Immature natural killer cell (primary cell): ENCODE results near the gene SSX4B. TPM values are rescaled to one million over a fixed set of nuclear protein-coding genes. Genes with fewer than 3 reads are reported as not detected.
A peak's percentile ranks its signal among the peaks of the same experiment; 100 is the strongest.
"Not testable (repeated sequence)": the region's sequence is repeated elsewhere in the genome, so short reads cannot be mapped to it uniquely, and the experiment has no call there.

Experiments used
- DNase-seq, 3 donors: peaks; one replicate each; pipeline ENCODE4 v3.0.0; 2022; ENCODE audit warnings: mixed read lengths in 1 of 3
- H3K27ac Mint-ChIP-seq, 6 donors: one replicate each; pipeline ENCODE4 v1.8.0; 2020; ENCODE audit warnings: mixed read lengths in 6 of 6, mild to moderate bottlenecking in 5 of 6, inconsistent platforms in 4 of 6, moderate library complexity in 3 of 6
- H3K27me3 Mint-ChIP-seq, 3 donors: one replicate each; pipeline ENCODE4 v1.8.0; 2020 to 2021; ENCODE audit warnings: low read depth in 3 of 3, mild to moderate bottlenecking in 3 of 3, mixed read lengths in 3 of 3, moderate library complexity in 3 of 3, inconsistent platforms in 1 of 3
- H3K36me3 Mint-ChIP-seq, 3 donors: one replicate each; pipeline ENCODE4 v1.8.0; 2020; ENCODE audit warnings: mixed read lengths in 3 of 3, inconsistent platforms in 2 of 3, mild to moderate bottlenecking in 2 of 3
- H3K4me1 Mint-ChIP-seq, 2 donors: one replicate each; pipeline ENCODE4 v1.8.0; 2020; ENCODE audit warnings: inconsistent platforms in 2 of 2, mild to moderate bottlenecking in 2 of 2, mixed read lengths in 2 of 2, moderate library complexity in 1 of 2
- H3K4me3 Mint-ChIP-seq, 5 donors: one replicate each; pipeline ENCODE4 v1.8.0; 2020; ENCODE audit warnings: mild to moderate bottlenecking in 5 of 5, mixed read lengths in 5 of 5, inconsistent platforms in 3 of 5, moderate library complexity in 3 of 5
- H3K9me3 Mint-ChIP-seq, 6 donors: one replicate each; pipeline ENCODE4 v1.8.0; 2020; ENCODE audit warnings: mild to moderate bottlenecking in 6 of 6, mixed read lengths in 6 of 6, inconsistent platforms in 4 of 6, moderate library complexity in 3 of 6
- polyA plus RNA-seq, 3 donors: library from polyadenylated mRNA; unstranded; fragments of 300-500 nt; fragmentation: Illumina TruSeq; gene quantifications; one replicate each; pipeline ENCODE4 v1.2.3, GENCODE V29; 2021

Gene SSX4B, protein sequence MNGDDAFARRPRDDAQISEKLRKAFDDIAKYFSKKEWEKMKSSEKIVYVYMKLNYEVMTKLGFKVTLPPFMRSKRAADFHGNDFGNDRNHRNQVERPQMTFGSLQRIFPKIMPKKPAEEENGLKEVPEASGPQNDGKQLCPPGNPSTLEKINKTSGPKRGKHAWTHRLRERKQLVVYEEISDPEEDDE
- polyA plus RNA-seq, result not detected

DNA sequence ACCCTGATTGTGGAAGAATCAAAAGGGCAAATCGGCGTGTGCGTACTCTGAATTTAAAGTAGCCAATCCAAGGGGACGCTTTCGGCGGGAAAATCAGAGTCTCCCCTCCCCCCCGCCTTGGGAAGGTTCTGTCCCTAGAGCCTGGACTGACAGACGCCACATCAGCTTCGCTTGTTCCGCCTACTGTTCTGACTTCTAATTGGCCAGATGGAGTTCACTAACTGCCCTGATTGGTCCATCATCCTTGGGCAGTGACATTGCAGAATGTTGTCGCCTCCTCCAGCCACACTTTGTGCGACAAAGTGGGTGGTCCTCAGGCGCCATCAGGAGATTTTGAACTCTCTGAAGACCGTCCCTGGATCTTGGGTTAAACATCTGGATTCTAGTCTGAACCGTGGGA, at the start of gene SSX4B:
Gene SSX4B (minus strand): TSS at position 101 of the 400 bp plus-strand sequence. CDS start 588 bp downstream, outside the sequence.
- H3K27me3 Mint-ChIP-seq, H3K27ac Mint-ChIP-seq, DNase-seq, H3K9me3 Mint-ChIP-seq, H3K4me3 Mint-ChIP-seq, H3K4me1 Mint-ChIP-seq, H3K36me3 Mint-ChIP-seq: not testable (repeated sequence)

DNA sequence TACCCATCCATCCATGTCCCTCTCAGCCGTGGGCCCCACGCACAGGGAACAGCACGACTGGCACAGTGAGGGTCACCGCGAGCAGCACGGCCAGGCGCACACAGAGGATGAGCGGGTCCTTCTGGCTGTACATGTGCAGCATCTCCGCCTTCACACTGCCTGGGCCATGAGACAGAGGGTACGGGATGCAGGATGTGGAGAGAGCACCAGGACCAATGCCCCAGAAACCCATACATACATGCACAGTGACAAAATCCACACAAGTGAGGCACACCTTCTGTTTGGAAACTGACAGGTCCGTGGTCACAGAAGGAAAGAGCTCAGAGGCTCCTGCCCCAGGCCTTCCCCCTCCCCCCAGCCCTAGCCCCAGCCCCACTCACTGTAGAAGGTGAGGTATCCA, 48.8 kb upstream of the SSX4B start:
- no peak overlapping the region for H3K4me3 Mint-ChIP-seq
- H3K9me3 Mint-ChIP-seq, result no peaks in the 10 kb centered on the region
- peaks cover 0 to 5% of the 10 kb centered on the region in 2 donors for H3K4me1 Mint-ChIP-seq
- DNase-seq, result no peak
- peaks cover 1 to 3% (median 2%) of the 10 kb centered on the region in 3 donors for H3K27me3 Mint-ChIP-seq
- no peak overlapping the region for H3K27ac Mint-ChIP-seq
- peaks cover 5 to 18% (median 13%) of the 10 kb centered on the region in 3 donors for H3K36me3 Mint-ChIP-seq

DNA sequence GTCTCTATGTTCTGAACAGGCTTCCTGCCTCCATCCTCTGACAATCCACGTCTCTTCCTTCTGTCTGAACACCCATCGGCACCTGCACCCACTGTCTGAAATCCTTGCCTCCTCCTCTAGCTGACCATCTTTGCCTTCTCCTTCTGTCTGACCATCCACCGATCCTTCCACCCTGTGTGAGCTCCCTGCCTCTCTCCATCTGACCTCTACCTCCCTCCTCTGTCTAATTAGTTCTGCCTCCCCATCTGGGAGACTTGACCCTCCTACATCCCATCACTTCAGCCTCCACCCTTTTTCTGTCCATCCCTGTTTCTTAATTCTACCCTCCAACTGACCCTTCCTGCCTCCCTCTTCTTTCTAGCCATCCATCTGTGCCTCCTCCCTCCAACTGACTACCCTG, 48.3 kb upstream of the SSX4B start:
- H3K27ac Mint-ChIP-seq, result no peak overlapping the region
- peaks cover 0 to 3% (median 1%) of the 10 kb centered on the region in 3 donors for H3K27me3 Mint-ChIP-seq
- peaks cover 0 to 13% (median 12%) of the 10 kb centered on the region in 3 donors for H3K36me3 Mint-ChIP-seq
- DNase-seq, result no peak
- H3K4me1 Mint-ChIP-seq, result peaks cover 0 to 2% of the 10 kb centered on the region in 2 donors
- no peaks in the 10 kb centered on the region for H3K9me3 Mint-ChIP-seq
- H3K4me3 Mint-ChIP-seq, result no peak overlapping the region

GRCh38 chrX:48459483-48459882, 47.7 kb upstream of the SSX4B start:
- H3K4me3 Mint-ChIP-seq, result no peak overlapping the region
- peaks cover 0 to 2% of the 10 kb centered on the region in 2 donors for H3K4me1 Mint-ChIP-seq
- H3K9me3 Mint-ChIP-seq, result no peaks in the 10 kb centered on the region
- H3K27ac Mint-ChIP-seq, result no peak overlapping the region
- H3K27me3 Mint-ChIP-seq, result peaks cover 1 to 3% (median 3%) of the 10 kb centered on the region in 3 donors
- H3K36me3 Mint-ChIP-seq, result peaks cover 0 to 13% (median 11%) of the 10 kb centered on the region in 3 donors
- no peak for DNase-seq

GRCh38 chrX:48458711-48459110, 47.0 kb upstream of the SSX4B start:
- Mint-ChIP-seq H3K27ac (no peak overlapping the region), H3K27me3 (peaks cover 1 to 3% (median 2%) of the 10 kb centered on the region in 3 donors), H3K4me1 (no peaks in the 10 kb centered on the region), H3K36me3 (peaks cover 0 to 9% (median 6%) of the 10 kb centered on the region in 3 donors), H3K9me3 (no peaks in the 10 kb centered on the region), H3K4me3 (no peak overlapping the region)
- DNase-seq, result no peak

GRCh38 chrX:48456628-48457331, 45.0 kb upstream of the SSX4B start:
- DNase-seq, result no peak
- Mint-ChIP-seq H3K27ac (no peak overlapping the region), H3K9me3 (no peaks in the 10 kb centered on the region), H3K27me3 (peaks cover 1 to 3% (median 3%) of the 10 kb centered on the region in 3 donors), H3K4me3 (no peak overlapping the region), H3K36me3 (peaks cover 0 to 9% (median 6%) of the 10 kb centered on the region in 3 donors), H3K4me1 (no peaks in the 10 kb centered on the region)

DNA sequence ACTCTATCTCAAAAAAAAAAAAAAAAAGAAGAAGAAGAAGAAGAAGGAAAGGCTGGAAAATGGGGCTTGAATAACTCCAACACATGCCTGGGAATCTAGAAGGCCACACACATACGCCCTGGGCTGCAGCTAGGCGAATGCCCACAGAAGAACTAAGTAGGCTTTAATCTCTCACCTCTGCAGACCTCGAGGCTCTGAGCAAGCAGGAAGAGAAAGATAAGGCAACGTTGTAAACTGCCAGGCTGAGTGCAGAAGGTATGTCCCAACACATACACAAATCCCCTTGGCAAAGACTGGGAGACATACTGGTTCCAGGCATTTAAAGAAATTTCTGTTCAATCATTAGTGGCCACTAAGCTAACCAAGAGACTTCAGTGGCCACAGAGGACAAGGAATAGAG, 39.9 kb upstream of the SSX4B start:
- Mint-ChIP-seq H3K4me3 (no peak overlapping the region), H3K4me1 (no peaks in the 10 kb centered on the region), H3K36me3 (no peaks in the 10 kb centered on the region), H3K9me3 (no peaks in the 10 kb centered on the region), H3K27me3 (peaks cover 0 to 5% (median 1%) of the 10 kb centered on the region in 3 donors), H3K27ac (no peak overlapping the region)
- DNase-seq, result no peak

DNA sequence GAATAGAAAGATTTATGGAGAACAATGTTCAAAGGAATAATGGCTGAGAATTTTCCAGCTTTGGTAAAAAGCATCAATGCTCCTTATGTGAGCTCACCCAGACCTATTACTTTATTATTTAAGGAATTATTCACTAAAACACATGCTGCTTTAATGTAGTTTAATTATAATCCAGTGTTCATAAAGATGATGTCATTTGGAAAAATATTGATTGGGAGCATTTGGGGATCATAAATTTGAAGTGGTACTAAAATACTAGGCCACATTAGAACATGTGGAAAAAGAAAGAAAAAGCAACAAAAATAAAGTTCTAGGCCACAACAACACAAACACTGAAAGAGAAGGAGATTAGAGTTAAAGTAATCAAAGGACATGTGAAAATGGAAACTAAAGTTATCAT, 38.3 kb upstream of the SSX4B start:
- Mint-ChIP-seq H3K27me3 (peaks cover 1 to 5% (median 2%) of the 10 kb centered on the region in 3 donors), H3K4me3 (no peak overlapping the region), H3K9me3 (no peaks in the 10 kb centered on the region), H3K36me3 (no peaks in the 10 kb centered on the region), H3K4me1 (no peaks in the 10 kb centered on the region), H3K27ac (no peak overlapping the region)
- no peak for DNase-seq

- not testable (repeated sequence) for H3K27me3 Mint-ChIP-seq, H3K27ac Mint-ChIP-seq, H3K36me3 Mint-ChIP-seq, H3K4me1 Mint-ChIP-seq, DNase-seq, H3K9me3 Mint-ChIP-seq, H3K4me3 Mint-ChIP-seq
Measured at GRCh38 chrX:48447201-48447600, 35.4 kb upstream of the SSX4B start.

GRCh38 chrX:48433713-48434112, 22.0 kb upstream of the SSX4B start:
- H3K4me1 Mint-ChIP-seq, H3K27ac Mint-ChIP-seq, DNase-seq, H3K27me3 Mint-ChIP-seq, H3K9me3 Mint-ChIP-seq, H3K36me3 Mint-ChIP-seq: not testable (repeated sequence)
- peak overlapping the region in 1 of 5 donors; percentile 32 for H3K4me3 Mint-ChIP-seq

- DNase-seq, H3K27ac Mint-ChIP-seq, H3K27me3 Mint-ChIP-seq, H3K4me1 Mint-ChIP-seq, H3K36me3 Mint-ChIP-seq, H3K9me3 Mint-ChIP-seq, H3K4me3 Mint-ChIP-seq: not testable (repeated sequence)
Measured at GRCh38 chrX:48430166-48430565, 18.4 kb upstream of the SSX4B start.

DNA sequence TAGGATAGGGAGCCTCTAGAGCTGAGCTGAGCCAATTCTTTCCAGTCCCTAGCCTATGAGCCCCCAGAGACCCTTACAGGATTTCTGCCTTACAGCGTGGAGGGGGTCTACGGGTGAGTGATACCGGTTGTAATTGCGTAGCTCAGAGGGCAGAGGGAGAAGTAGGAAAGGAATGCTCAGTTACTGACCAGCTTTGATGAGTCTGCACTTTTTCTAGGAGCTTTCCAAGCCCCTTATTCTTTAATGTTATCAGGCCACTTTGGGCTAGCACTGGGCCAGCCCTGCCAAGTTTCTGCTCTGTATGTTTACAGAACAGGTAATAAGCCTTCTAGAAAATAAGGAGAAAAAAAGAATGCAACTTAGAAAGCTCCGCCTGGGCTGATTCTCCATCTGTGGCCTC, 17.8 kb upstream of the SSX4B start:
- not testable (repeated sequence) for H3K27me3 Mint-ChIP-seq, H3K9me3 Mint-ChIP-seq, H3K4me3 Mint-ChIP-seq, H3K4me1 Mint-ChIP-seq, DNase-seq, H3K36me3 Mint-ChIP-seq, H3K27ac Mint-ChIP-seq

GRCh38 chrX:48427027-48427716, 15.4 kb upstream of the SSX4B start:
- H3K4me1 Mint-ChIP-seq, H3K27ac Mint-ChIP-seq, H3K27me3 Mint-ChIP-seq, H3K9me3 Mint-ChIP-seq, H3K36me3 Mint-ChIP-seq, DNase-seq, H3K4me3 Mint-ChIP-seq: not testable (repeated sequence)

- not testable (repeated sequence) for H3K4me3 Mint-ChIP-seq, H3K9me3 Mint-ChIP-seq, H3K27ac Mint-ChIP-seq, H3K36me3 Mint-ChIP-seq, DNase-seq, H3K4me1 Mint-ChIP-seq, H3K27me3 Mint-ChIP-seq
Measured at GRCh38 chrX:48397825-48398224, 13.9 kb downstream of the SSX4B start.
